ENCODE results near the gene CRIM1. TPM values are rescaled to one million over a fixed set of nuclear protein-coding genes. Genes with fewer than 3 reads are reported as not detected.

CRIM1 gene
- total and polyA plus RNA-seq, 12 donors = 7.6 to 66.3 (median 24.3) TPM

DNA sequence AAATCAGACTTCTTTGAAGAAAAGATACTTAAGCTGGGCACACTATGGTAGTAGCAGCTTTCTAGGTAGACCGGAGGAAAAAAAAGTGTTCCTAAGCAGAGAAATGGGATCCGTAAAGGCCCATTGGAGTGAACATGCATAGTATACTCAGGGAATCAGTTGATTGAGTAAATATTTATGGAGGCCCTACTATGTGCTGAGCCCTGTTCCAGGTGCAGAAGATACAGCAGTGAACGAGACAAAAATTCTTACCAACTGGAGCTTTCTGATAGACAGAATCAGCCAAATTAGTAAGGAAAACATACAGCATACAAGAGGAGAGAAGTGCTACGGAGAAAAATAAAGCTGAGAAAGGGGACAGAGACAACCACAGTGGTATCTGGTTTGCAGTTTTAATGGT lies 28.1 kb downstream of the CRIM1 start:
- peaks cover 0 to 6% of the 10 kb centered on the region in 2 donors for H3K4me1 ChIP-seq (replicated peaks in 1 of 2)
- no peaks in the 10 kb centered on the region for H3K27me3 ChIP-seq
- no peak for DNase-seq
- no peaks in the 10 kb centered on the region for H3K9me3 ChIP-seq (replicated peaks in 1 of 3)
- no peak overlapping the region for H3K4me3 ChIP-seq
- no peak overlapping the region for H3K27ac ChIP-seq
- no peaks in the 10 kb centered on the region for H3K36me3 ChIP-seq (replicated peaks in 1 of 2)
- TF ChIP-seq, protein P1, sequence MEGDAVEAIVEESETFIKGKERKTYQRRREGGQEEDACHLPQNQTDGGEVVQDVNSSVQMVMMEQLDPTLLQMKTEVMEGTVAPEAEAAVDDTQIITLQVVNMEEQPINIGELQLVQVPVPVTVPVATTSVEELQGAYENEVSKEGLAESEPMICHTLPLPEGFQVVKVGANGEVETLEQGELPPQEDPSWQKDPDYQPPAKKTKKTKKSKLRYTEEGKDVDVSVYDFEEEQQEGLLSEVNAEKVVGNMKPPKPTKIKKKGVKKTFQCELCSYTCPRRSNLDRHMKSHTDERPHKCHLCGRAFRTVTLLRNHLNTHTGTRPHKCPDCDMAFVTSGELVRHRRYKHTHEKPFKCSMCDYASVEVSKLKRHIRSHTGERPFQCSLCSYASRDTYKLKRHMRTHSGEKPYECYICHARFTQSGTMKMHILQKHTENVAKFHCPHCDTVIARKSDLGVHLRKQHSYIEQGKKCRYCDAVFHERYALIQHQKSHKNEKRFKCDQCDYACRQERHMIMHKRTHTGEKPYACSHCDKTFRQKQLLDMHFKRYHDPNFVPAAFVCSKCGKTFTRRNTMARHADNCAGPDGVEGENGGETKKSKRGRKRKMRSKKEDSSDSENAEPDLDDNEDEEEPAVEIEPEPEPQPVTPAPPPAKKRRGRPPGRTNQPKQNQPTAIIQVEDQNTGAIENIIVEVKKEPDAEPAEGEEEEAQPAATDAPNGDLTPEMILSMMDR (IDR thresholded peaks at IDR 0.05) = no peak
- TF ChIP-seq POLR2A (IDR thresholded peaks at IDR 0.05) = no peak
- WGBS, 4 donors = 90 to 97% (median 94%) methylated on average over 4 of the region's 4 CpGs
- intact Hi-C loops (cut with DNase I) = no loop called here

GRCh38 chr2:36384454-36384853 lies 28.9 kb downstream of the CRIM1 start:
- Histone ChIP-seq H3K27ac (no peak overlapping the region), H3K4me3 (no peak overlapping the region), H3K9me3 (replicated peaks in 1 of 3) (no peaks in the 10 kb centered on the region), H3K27me3 (no peaks in the 10 kb centered on the region), H3K4me1 (replicated peaks in 1 of 2) (peaks cover 0 to 13% of the 10 kb centered on the region in 2 donors), H3K36me3 (replicated peaks in 1 of 2) (no peaks in the 10 kb centered on the region)
- WGBS, 4 donors = 72 to 89% (median 76%) methylated on average over 2 of the region's 2 CpGs
- no peak for DNase-seq
- intact Hi-C loops (cut with DNase I) = no loop called here
- TF ChIP-seq POLR2A (IDR thresholded peaks at IDR 0.05) = no peak
- TF ChIP-seq, protein P1 (IDR thresholded peaks at IDR 0.05) = no peak

DNA sequence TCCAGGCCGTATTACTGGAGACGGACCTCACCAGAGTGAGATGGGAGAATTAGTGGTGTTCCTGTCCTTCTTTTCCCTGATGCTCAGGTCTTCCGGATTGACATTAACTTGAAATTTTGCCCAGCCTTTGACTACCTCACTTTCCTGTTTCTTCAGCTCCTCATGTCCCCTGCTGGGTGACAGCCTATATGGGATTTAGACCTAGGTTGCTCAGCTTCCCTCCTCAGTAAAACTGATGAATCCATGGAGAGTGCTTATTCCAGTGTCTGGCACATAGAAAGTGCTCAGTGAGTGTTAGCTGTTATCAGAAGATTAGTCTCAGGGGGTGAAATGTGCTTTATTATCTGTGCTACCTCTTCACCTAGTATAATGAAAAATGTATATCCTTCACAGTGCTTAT lies 30.0 kb downstream of the CRIM1 start:
- peaks cover 0 to 13% of the 10 kb centered on the region in 2 donors for H3K4me1 ChIP-seq (replicated peaks in 1 of 2)

GRCh38 chr2:36387258-36387916 lies 31.8 kb downstream of the CRIM1 start:
- no peaks in the 10 kb centered on the region for H3K36me3 ChIP-seq (replicated peaks in 1 of 2)
- H3K9me3 ChIP-seq (replicated peaks in 1 of 3) = no peaks in the 10 kb centered on the region
- no peak overlapping the region for H3K27ac ChIP-seq
- H3K27me3 ChIP-seq = no peaks in the 10 kb centered on the region
- intact Hi-C loops (cut with DNase I) = no loop called here
- H3K4me3 ChIP-seq = no peak overlapping the region
- DNase-seq = no peak
- TF ChIP-seq, protein P1 (IDR thresholded peaks at IDR 0.05) = no peak
- TF ChIP-seq POLR2A (IDR thresholded peaks at IDR 0.05) = no peak
- 65 to 77% (median 74%) methylated on average over 2 of the region's 2 CpGs for WGBS, 4 donors
- H3K4me1 ChIP-seq (replicated peaks in 1 of 2) = peaks cover 0 to 13% of the 10 kb centered on the region in 2 donors

More for the DNA sequence above, 30.0 kb downstream of the CRIM1 start:
- Histone ChIP-seq H3K36me3 (replicated peaks in 1 of 2) (no peaks in the 10 kb centered on the region), H3K9me3 (replicated peaks in 1 of 3) (no peaks in the 10 kb centered on the region), H3K4me3 (no peak overlapping the region), H3K27ac (no peak overlapping the region), H3K27me3 (no peaks in the 10 kb centered on the region)
- DNase-seq = no peak
- no peak for TF ChIP-seq POLR2A (IDR thresholded peaks at IDR 0.05)
- TF ChIP-seq, protein P1 (IDR thresholded peaks at IDR 0.05) = no peak
- WGBS, 4 donors = 83 to 100% (median 89%) methylated on average over 3 of the region's 3 CpGs
- intact Hi-C loops (cut with DNase I) = no loop called here
